ENCODE results near the gene RAB3GAP1. TPM values are rescaled to one million over a fixed set of nuclear protein-coding genes. Genes with fewer than 3 reads are reported as not detected.
A peak's percentile ranks its signal among the peaks of the same experiment; 100 is the strongest.

The RAB3GAP1 gene
- total RNA-seq, 1 experiment from 2014 or later, result 36.8 TPM

- Histone ChIP-seq H2AFZ (no peak overlapping the region), H3K4me3 (no peak overlapping the region), H4K20me1 (ENCODE audit: insufficient read depth) (no peaks in the 10 kb centered on the region), H3K36me3 (ENCODE audit: low read depth) (no peaks in the 10 kb centered on the region), H3K4me1 (replicated peaks; ENCODE audit: insufficient read depth) (no peaks in the 10 kb centered on the region), H3F3A (ENCODE audit: insufficient read depth, low read depth) (no peaks in the 10 kb centered on the region), H3K27me3 (ENCODE audit: insufficient read depth, low read depth) (no peaks in the 10 kb centered on the region), H3K27ac (no peak overlapping the region), H3K79me2 (ENCODE audit: low read depth) (no peaks in the 10 kb centered on the region), H3K9me3 (ENCODE audit: insufficient read depth, low read depth) (no peaks in the 10 kb centered on the region), H3K9me2 (ENCODE audit: insufficient read depth) (no peaks in the 10 kb centered on the region; the same call in 1 of the 2 replicates), H3K4me2 (no peak overlapping the region)
- TF ChIP-seq EZH2 (IDR thresholded peaks at IDR 0.05; ENCODE audit: low read depth), result no peak
- TF ChIP-seq, protein P1, sequence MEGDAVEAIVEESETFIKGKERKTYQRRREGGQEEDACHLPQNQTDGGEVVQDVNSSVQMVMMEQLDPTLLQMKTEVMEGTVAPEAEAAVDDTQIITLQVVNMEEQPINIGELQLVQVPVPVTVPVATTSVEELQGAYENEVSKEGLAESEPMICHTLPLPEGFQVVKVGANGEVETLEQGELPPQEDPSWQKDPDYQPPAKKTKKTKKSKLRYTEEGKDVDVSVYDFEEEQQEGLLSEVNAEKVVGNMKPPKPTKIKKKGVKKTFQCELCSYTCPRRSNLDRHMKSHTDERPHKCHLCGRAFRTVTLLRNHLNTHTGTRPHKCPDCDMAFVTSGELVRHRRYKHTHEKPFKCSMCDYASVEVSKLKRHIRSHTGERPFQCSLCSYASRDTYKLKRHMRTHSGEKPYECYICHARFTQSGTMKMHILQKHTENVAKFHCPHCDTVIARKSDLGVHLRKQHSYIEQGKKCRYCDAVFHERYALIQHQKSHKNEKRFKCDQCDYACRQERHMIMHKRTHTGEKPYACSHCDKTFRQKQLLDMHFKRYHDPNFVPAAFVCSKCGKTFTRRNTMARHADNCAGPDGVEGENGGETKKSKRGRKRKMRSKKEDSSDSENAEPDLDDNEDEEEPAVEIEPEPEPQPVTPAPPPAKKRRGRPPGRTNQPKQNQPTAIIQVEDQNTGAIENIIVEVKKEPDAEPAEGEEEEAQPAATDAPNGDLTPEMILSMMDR (conservative IDR thresholded peaks at IDR 0.05), result no peak
- ChIA-PET CTCF (no interaction called here), POLR2A (ENCODE audit: unreplicated experiment) (no interaction called here)
- BruUV-seq (replicated peaks), result no TSS peak
- no peak for DNase-seq
- intact Hi-C loops (cut with micrococcal nuclease; ENCODE audit: unreplicated experiment), result no loop called here
These were observed 14.3 kb upstream of the RAB3GAP1 start for GRCh38 chr2:135037831-135038230.

DNA sequence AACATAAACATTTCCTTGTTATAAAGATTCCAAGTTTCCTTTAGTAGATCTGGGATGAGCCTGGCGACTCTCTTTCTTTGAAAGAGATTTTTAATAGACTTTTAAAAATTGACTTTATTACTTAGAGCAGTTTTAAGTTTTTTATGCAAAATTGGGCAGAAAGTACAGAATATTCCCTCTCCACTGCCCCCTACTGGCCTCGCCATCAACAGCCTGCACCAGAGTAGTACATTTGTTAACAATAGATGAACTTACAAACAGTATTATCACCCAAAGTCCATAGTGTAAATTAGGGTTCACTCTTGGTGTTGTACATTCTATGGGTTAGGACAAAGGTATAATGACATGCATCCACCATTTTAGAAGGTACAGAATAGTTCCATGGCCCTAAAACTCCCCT, 8.7 kb upstream of the RAB3GAP1 start:
- ChIA-PET POLR2A (ENCODE audit: unreplicated experiment) (no interaction called here), CTCF (no interaction called here)
- no peak overlapping the region for H2AFZ ChIP-seq
- H3K9me3 ChIP-seq (ENCODE audit: insufficient read depth, low read depth), result no peaks in the 10 kb centered on the region
- H3K36me3 ChIP-seq (ENCODE audit: low read depth), result no peaks in the 10 kb centered on the region
- no peaks in the 10 kb centered on the region for H3K27me3 ChIP-seq (ENCODE audit: insufficient read depth, low read depth)
- H3K4me1 ChIP-seq (replicated peaks; ENCODE audit: insufficient read depth), result no peaks in the 10 kb centered on the region
- no peak overlapping the region for H3K27ac ChIP-seq
- no peak for DNase-seq
- peaks cover 3% of the 10 kb centered on the region; the same call in 1 of the 2 replicates for H3F3A ChIP-seq (ENCODE audit: insufficient read depth, low read depth)
- H3K79me2 ChIP-seq (ENCODE audit: low read depth), result no peaks in the 10 kb centered on the region
- H4K20me1 ChIP-seq (ENCODE audit: insufficient read depth), result no peaks in the 10 kb centered on the region
- no TSS peak for BruUV-seq (replicated peaks)
- TF ChIP-seq, protein P1 (conservative IDR thresholded peaks at IDR 0.05), result peak; percentile 66
- no peak for TF ChIP-seq EZH2 (IDR thresholded peaks at IDR 0.05; ENCODE audit: low read depth)
- no peak overlapping the region for H3K4me2 ChIP-seq
- H3K4me3 ChIP-seq, result no peak overlapping the region
- no peaks in the 10 kb centered on the region; the same call in 1 of the 2 replicates for H3K9me2 ChIP-seq (ENCODE audit: insufficient read depth)
- intact Hi-C loops (cut with micrococcal nuclease; ENCODE audit: unreplicated experiment), result no loop called here

- Histone ChIP-seq H3K36me3 (ENCODE audit: low read depth) (no peaks in the 10 kb centered on the region), H3F3A (ENCODE audit: insufficient read depth, low read depth) (peaks cover 3% of the 10 kb centered on the region; the same call in 1 of the 2 replicates), H3K27me3 (ENCODE audit: insufficient read depth, low read depth) (no peaks in the 10 kb centered on the region), H3K4me1 (replicated peaks; ENCODE audit: insufficient read depth) (0 out of 2 replicates have a peak, but pooled peaks cover 3% of the 10 kb centered on the region), H3K9me3 (ENCODE audit: insufficient read depth, low read depth) (no peaks in the 10 kb centered on the region), H3K9me2 (ENCODE audit: insufficient read depth) (no peaks in the 10 kb centered on the region), H2AFZ (no peak within 1 kb of the TSS), H3K27ac (no peak within 1 kb of the TSS), H3K79me2 (ENCODE audit: low read depth) (peaks cover 1% of the 10 kb centered on the region), H3K4me2 (no peak within 1 kb of the TSS), H3K4me3 (no peak within 1 kb of the TSS), H4K20me1 (ENCODE audit: insufficient read depth) (no peaks in the 10 kb centered on the region)
- no peak for DNase-seq
- intact Hi-C loops (cut with micrococcal nuclease; ENCODE audit: unreplicated experiment), result no loop called here
- BruUV-seq (replicated peaks), result no TSS peak
- ChIA-PET CTCF (no interaction called here), POLR2A (ENCODE audit: unreplicated experiment) (interaction anchor here (0.6 kb wide), 1 partner anchor 490 kb away, joined by 5 read pairs; no protein-coding TSS in a partner anchor)
- TF ChIP-seq, protein P1 (conservative IDR thresholded peaks at IDR 0.05), result no peak
- TF ChIP-seq EZH2 (IDR thresholded peaks at IDR 0.05; ENCODE audit: low read depth), result no peak
These were observed 4.8 kb upstream of the RAB3GAP1 start, which contains the start of gene MAP3K19 for GRCh38 chr2:135047300-135047699. MAP3K19 (minus strand) TSS chr2:135047447; CDS start chr2:135024647, 22,800 bp downstream.
